ENCODE measurements around the gene ATG5.

Gene ATG5

DNA sequence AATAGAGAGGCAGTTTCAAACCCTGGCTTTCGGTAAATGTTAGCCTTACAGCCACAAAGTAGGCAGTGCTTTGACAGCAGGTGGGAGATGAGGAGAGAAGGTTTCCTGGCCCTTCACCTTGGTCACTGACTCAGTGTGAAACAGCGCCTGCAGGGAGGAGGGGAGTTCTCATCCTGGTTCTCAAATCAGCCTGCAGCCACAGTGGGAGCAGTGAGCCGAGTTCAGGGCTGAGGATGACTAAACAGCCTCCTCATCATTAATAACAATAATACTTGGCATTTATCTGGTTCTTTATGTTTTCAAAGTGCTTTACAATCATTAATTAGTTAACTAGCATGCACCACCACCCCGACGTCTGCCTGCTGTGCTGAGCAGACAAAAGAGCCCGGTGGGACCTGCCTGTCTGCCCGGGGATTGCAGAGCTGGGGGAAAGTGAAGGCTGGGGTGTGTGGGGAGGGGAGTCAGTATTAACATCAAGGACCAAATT lies 179.8 kb downstream of the ATG5 start:
- DNase-seq: no peak
- Mint-ChIP-seq H3K27me3 (no peaks in the 10 kb centered on the region), H3K4me1 (ENCODE audit: low read depth) (peaks cover 76% of the 10 kb centered on the region), H3K4me3 (no peak overlapping the region), H3K9me3 (peaks cover 2% of the 10 kb centered on the region), H3K36me3 (ENCODE audit: low read depth) (no peaks in the 10 kb centered on the region), H3K27ac (no peak overlapping the region)

DNA sequence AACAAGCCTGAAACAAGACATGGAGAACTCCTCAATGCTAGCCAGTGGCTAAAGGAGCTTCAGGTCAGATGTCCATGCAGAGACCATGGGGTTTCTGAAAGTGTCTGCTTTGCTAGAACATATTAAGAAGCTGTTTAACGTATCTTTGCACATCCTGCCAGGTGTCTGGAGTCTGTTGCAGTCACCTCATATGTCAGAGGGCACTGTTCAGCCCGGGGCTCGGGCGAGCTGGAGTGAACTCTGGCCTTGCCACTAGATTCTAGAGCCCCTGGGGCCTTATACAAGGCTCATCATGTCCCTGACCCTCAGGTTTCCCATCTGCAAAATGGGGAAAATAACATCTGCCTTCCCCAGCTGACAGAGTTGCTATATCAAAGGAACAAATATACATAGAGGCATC lies 180.4 kb downstream of the ATG5 start:
- no peak overlapping the region for H3K4me3 Mint-ChIP-seq
- no peaks in the 10 kb centered on the region for H3K36me3 Mint-ChIP-seq (ENCODE audit: low read depth)
- H3K4me1 Mint-ChIP-seq (ENCODE audit: low read depth): peaks cover 83% of the 10 kb centered on the region
- H3K27me3 Mint-ChIP-seq: no peaks in the 10 kb centered on the region
- no peak for DNase-seq
- no peak overlapping the region for H3K27ac Mint-ChIP-seq
- H3K9me3 Mint-ChIP-seq: peaks cover 2% of the 10 kb centered on the region

GRCh38 chr6:106143665-106144064 lies 181.9 kb downstream of the ATG5 start:
- no peaks in the 10 kb centered on the region for H3K9me3 Mint-ChIP-seq
- H3K36me3 Mint-ChIP-seq (ENCODE audit: low read depth): no peaks in the 10 kb centered on the region
- no peak overlapping the region for H3K27ac Mint-ChIP-seq
- peaks cover 70% of the 10 kb centered on the region for H3K4me1 Mint-ChIP-seq (ENCODE audit: low read depth)
- H3K4me3 Mint-ChIP-seq: no peak overlapping the region
- H3K27me3 Mint-ChIP-seq: no peaks in the 10 kb centered on the region
- DNase-seq: no peak

GRCh38 chr6:106142876-106143431 lies 182.6 kb downstream of the ATG5 start:
- Mint-ChIP-seq H3K9me3 (no peaks in the 10 kb centered on the region), H3K4me1 (ENCODE audit: low read depth) (peaks cover 67% of the 10 kb centered on the region), H3K27me3 (no peaks in the 10 kb centered on the region), H3K4me3 (no peak overlapping the region), H3K27ac (peak overlapping the region; percentile 93), H3K36me3 (ENCODE audit: low read depth) (no peaks in the 10 kb centered on the region)
- DNase-seq: no peak

DNA sequence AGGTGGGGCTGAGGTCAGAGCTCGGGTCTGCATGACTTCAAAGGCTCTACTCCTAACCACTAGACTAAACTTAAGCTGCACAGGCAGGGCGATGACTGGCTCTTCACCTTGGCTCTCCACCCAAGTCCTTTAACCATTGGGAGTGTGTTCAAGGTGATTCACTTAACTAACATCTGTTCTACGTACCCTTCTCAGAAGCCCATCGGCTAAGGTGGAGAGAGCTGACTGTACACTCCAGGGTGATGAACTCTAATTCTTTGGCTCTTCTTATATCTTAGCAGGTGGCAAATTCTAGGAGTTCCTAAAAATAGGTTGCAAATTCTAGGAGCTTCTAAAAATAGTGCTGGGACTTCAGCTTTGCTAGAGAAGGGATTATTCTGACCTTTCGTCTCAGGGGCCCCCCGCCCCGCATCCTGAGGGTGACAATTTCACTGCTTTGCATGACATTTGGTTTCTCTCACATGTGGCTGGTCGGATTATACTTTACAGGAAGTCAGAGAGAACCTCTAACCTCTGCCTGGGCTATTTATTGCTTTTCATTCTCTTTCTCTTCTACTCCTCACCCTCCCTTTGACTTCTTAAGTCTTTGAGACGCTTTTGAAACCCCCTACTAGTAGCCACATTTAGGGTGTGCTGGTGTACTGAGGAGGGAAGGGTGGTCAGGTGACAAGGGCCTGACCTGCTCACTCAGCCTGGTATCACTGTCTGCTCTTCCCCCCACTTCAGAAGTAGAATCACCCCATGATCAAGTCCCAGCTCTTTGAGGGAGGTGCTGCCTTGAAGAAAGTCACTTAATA lies 183.9 kb downstream of the ATG5 start:
- Mint-ChIP-seq H3K4me3 (peak overlapping the region; percentile 30), H3K27me3 (no peaks in the 10 kb centered on the region), H3K4me1 (ENCODE audit: low read depth) (peaks cover 65% of the 10 kb centered on the region), H3K9me3 (no peaks in the 10 kb centered on the region), H3K27ac (peak overlapping the region; percentile 93), H3K36me3 (ENCODE audit: low read depth) (no peaks in the 10 kb centered on the region)
- DNase-seq: peak; percentile 72

DNA sequence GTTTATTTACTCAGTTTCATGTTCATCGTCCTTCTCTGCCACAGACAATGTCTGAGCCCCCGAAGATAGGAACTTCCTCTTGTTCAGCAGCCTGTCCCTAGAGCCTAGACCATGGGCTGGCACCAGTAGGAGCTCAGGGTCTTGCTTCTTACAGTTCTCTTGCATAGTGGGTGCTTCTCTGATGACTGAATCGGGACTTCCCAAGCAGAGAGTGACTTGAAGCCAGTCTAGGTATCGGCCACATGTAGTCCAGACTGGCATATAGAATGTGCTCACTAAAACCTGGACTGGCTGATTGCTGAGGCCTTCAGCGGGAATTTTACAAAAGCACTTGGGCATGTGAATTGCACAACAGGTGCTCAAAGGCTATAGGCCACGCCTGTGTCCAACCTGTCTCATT lies 187.4 kb downstream of the ATG5 start:
- Mint-ChIP-seq H3K27me3 (no peaks in the 10 kb centered on the region), H3K27ac (no peak overlapping the region), H3K36me3 (ENCODE audit: low read depth) (no peaks in the 10 kb centered on the region), H3K4me1 (ENCODE audit: low read depth) (peaks cover 48% of the 10 kb centered on the region), H3K4me3 (no peak overlapping the region), H3K9me3 (no peaks in the 10 kb centered on the region)
- DNase-seq: peak; percentile 29

DNA sequence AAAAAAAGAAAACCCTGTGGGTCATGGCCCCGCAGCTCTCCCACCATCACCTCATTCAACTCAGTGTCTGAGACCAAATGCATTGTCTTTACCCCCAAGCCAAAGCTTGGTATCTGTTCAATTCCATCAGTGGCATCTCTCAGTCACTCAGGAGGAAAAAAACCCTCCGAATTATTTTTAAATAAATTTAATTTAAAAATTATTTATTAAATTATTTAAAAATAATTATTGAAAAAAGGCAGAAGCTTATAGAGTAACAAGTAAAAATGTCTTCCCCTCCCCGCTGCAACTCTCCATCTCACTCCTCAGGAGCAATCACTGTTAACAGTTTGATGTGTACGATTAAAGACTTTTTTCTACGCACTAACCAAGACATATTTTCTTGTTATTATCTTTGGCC lies 188.7 kb downstream of the ATG5 start:
- DNase-seq: no peak
- Mint-ChIP-seq H3K4me3 (no peak overlapping the region), H3K27me3 (peaks cover 4% of the 10 kb centered on the region), H3K4me1 (ENCODE audit: low read depth) (peaks cover 35% of the 10 kb centered on the region), H3K9me3 (no peaks in the 10 kb centered on the region), H3K27ac (no peak overlapping the region), H3K36me3 (ENCODE audit: low read depth) (no peaks in the 10 kb centered on the region)

DNA sequence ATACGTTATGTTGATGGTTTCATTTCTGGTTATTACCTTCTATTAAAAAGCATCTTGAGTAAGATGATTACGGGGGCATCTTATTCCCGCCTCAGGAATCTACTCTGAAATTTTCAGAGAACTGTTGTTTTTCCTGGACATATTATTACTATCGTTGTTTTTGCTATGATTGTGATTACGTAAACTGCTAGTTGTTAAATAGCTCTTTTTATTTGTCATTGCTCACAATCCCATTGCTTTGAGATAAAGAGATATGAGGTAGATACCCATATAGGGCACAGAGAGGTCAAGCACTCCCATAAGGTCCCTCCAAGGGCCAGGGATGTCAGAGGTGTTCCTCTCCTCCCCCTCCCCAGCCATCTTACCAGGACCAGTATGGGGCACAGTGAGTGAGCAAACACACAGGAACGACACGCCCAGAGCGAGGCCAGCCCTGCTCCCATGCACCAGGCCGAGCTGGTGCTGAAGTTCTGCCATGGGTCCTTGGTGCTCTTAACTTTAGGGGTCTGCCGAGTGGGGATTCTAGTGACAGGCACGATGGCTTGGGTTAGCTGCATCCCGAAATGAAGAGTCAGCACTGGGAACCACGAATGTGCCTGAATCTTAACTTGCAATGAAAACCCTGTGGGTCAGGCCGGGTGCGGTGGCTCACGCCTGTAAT lies 189.5 kb downstream of the ATG5 start:
- no peaks in the 10 kb centered on the region for H3K9me3 Mint-ChIP-seq

GRCh38 chr6:106134906-106135634 lies 190.5 kb downstream of the ATG5 start:
- H3K4me3 Mint-ChIP-seq: no peak overlapping the region
- no peaks in the 10 kb centered on the region for H3K36me3 Mint-ChIP-seq (ENCODE audit: low read depth)
- DNase-seq: no peak
- peak overlapping the region; percentile 54 for H3K27ac Mint-ChIP-seq
- no peaks in the 10 kb centered on the region for H3K9me3 Mint-ChIP-seq
- peaks cover 23% of the 10 kb centered on the region for H3K4me1 Mint-ChIP-seq (ENCODE audit: low read depth)
- H3K27me3 Mint-ChIP-seq: peaks cover 4% of the 10 kb centered on the region

More for the DNA sequence above, 189.5 kb downstream of the ATG5 start:
- Mint-ChIP-seq H3K36me3 (ENCODE audit: low read depth) (no peaks in the 10 kb centered on the region), H3K4me3 (no peak overlapping the region), H3K27ac (no peak overlapping the region), H3K4me1 (ENCODE audit: low read depth) (peaks cover 27% of the 10 kb centered on the region), H3K27me3 (peaks cover 4% of the 10 kb centered on the region)
- no peak for DNase-seq

All from activated T-cell treated with anti-CD3 and anti-CD28 coated beads, Interleukin-2, amount 50 U/mL, for 24 hours (primary cell).